Testis (tissue), 2 donors: ENCODE measurements around the gene CHRM2.

Source experiments
- POLR2A ChIP-seq: fragments of 450-650 bp; IDR thresholded peaks from one replicate; pipeline ENCODE4 v1.6.1; 2017; ENCODE audit warnings: antibody characterized with exemption, mild to moderate bottlenecking, moderate library complexity
- TF ChIP-seq, protein P1 (sequence below), 3 experiments: fragments of 450-650 bp in 2 of 3; fragments of 200-600 bp in 1 of 3; sonication (generic) in 1 of 3; IDR thresholded peaks; one replicate each; pipeline ENCODE4 v1.5.1; 2016 to 2019; ENCODE audit warnings: antibody characterized with exemption in 3 of 3, mild to moderate bottlenecking in 2 of 3, moderate library complexity in 1 of 3

DNA sequence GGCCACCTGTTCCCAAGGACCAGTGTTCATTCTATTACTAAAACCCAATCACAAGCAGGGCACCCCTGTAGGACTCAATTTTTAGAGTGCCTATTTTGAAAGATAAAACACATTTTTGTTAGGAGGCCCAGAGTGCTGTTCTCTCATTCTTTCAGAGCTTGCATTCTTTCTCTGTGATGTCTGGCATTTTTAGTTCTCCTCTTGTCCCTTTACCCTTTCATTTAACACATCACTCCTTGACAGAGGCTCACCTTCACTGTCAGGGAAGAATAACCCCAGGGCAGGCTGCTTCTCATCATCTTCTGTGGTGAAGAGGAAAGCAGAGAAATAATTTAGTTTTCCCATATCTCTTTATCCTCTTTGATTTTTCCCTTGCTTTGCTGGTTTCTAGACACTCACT lies 73.9 kb downstream of the CHRM2 start:
- no peak for TF ChIP-seq POLR2A
- TF ChIP-seq, protein P1, sequence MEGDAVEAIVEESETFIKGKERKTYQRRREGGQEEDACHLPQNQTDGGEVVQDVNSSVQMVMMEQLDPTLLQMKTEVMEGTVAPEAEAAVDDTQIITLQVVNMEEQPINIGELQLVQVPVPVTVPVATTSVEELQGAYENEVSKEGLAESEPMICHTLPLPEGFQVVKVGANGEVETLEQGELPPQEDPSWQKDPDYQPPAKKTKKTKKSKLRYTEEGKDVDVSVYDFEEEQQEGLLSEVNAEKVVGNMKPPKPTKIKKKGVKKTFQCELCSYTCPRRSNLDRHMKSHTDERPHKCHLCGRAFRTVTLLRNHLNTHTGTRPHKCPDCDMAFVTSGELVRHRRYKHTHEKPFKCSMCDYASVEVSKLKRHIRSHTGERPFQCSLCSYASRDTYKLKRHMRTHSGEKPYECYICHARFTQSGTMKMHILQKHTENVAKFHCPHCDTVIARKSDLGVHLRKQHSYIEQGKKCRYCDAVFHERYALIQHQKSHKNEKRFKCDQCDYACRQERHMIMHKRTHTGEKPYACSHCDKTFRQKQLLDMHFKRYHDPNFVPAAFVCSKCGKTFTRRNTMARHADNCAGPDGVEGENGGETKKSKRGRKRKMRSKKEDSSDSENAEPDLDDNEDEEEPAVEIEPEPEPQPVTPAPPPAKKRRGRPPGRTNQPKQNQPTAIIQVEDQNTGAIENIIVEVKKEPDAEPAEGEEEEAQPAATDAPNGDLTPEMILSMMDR (IDR thresholded peaks at IDR 0.05): no peak
